GM23248 (cell line): Measurements from ENCODE around the gene ACKR3. TPM values are rescaled to one million over a fixed set of nuclear protein-coding genes. Genes with fewer than 3 reads are reported as not detected.

ENCODE experiments used
- DNase-seq: peaks from one replicate; pipeline ENCODE4 v3.0.0-alpha.2; 2015
- H2AFZ ChIP-seq: fragments of 200-600 bp; sonication (generic); 2 replicates; pipeline ENCODE4 v1.6.1; 2016; ENCODE audit warnings: antibody characterized with exemption
- H3F3A ChIP-seq: fragments of 200-600 bp; sonication (generic); 2 replicates; pipeline ENCODE4 v1.6.1; 2016; ENCODE audit warnings: mild to moderate bottlenecking, antibody characterized with exemption, mixed run types; ENCODE audit not compliant: insufficient read depth
- H3K27ac ChIP-seq: fragments of 200-600 bp; sonication (generic); 2 replicates; pipeline ENCODE4 v1.5.1; 2016; ENCODE audit warnings: mild to moderate bottlenecking
- H3K27me3 ChIP-seq: fragments of 200-600 bp; sonication (generic); replicated peaks from 2 replicates; pipeline ENCODE4 v1.6.1; 2016; ENCODE audit warnings: mild to moderate bottlenecking; ENCODE audit not compliant: insufficient read depth
- H3K36me3 ChIP-seq: fragments of 200-600 bp; sonication (generic); 2 replicates; pipeline ENCODE4 v1.6.1; 2016; ENCODE audit warnings: low read depth, mild to moderate bottlenecking
- H3K4me1 ChIP-seq: fragments of 200-600 bp; sonication (generic); 2 replicates; pipeline ENCODE4 v1.6.1; 2016; ENCODE audit warnings: mild to moderate bottlenecking; ENCODE audit not compliant: insufficient read depth
- H3K4me2 ChIP-seq: fragments of 200-600 bp; sonication (generic); one replicate; pipeline ENCODE4 v1.6.1; 2016; ENCODE audit warnings: mild to moderate bottlenecking; ENCODE audit not compliant: unreplicated experiment
- H3K4me3 ChIP-seq: fragments of 200-600 bp; sonication (generic); 2 replicates; pipeline ENCODE4 v1.5.1; 2016; ENCODE audit warnings: mild to moderate bottlenecking
- H3K79me2 ChIP-seq: fragments of 200-600 bp; sonication (generic); 2 replicates; pipeline ENCODE4 v1.6.1; 2016; ENCODE audit warnings: mild to moderate bottlenecking; ENCODE audit not compliant: insufficient read depth
- H3K9ac ChIP-seq: fragments of 200-600 bp; sonication (generic); 2 replicates; pipeline ENCODE4 v1.6.1; 2016; ENCODE audit warnings: mild to moderate bottlenecking
- H3K9me2 ChIP-seq: fragments of 200-600 bp; sonication (generic); 2 replicates; pipeline ENCODE4 v1.6.1; 2016; ENCODE audit warnings: mixed run types, mild to moderate bottlenecking, moderate library complexity; ENCODE audit not compliant: insufficient read depth
- H3K9me3 ChIP-seq: fragments of 200-600 bp; sonication (generic); one replicate; pipeline ENCODE4 v1.6.1; 2017; ENCODE audit warnings: low read depth
- H4K20me1 ChIP-seq: fragments of 200-600 bp; sonication (generic); 2 replicates; pipeline ENCODE4 v1.6.0; 2016; ENCODE audit not compliant: insufficient read depth
- EZH2 ChIP-seq: fragments of 200-600 bp; sonication (generic); IDR thresholded peaks from 2 replicates; pipeline ENCODE4 v1.6.1; 2018; ENCODE audit warnings: antibody characterized with exemption, mild to moderate bottlenecking; ENCODE audit not compliant: insufficient read depth, poor library complexity, severe bottlenecking
- EZH2phosphoT487 ChIP-seq: fragments of 200-600 bp; sonication (generic); IDR thresholded peaks from 2 replicates; pipeline ENCODE4 v1.6.1; 2018; ENCODE audit warnings: antibody characterized with exemption, moderate library complexity, mild to moderate bottlenecking, low read depth; ENCODE audit not compliant: insufficient read depth
- WGBS, 2 experiments: methylation state at CpG; one replicate each; pipeline ENCODE4 v1.1.6; 2015 to 2017; ENCODE audit warnings: low lambda C conversion rate in 2 of 2, low coverage in 1 of 2; ENCODE audit errors: missing lambda C conversion rate in 2 of 2; 5-methylcytosine and 5-hydroxymethylcytosine counted together
- in situ Hi-C: fragments of 300-500 bp; cut with MboI; formaldehyde crosslinking; loops from 2 replicates; pipeline ENCODE4 v1.15.0; 2020
- polyA plus RNA-seq: library from polyadenylated mRNA; unstranded; fragments of >200 nt; fragmentation: Nextera tagmentation; extraction: Ambion mirVana; gene quantifications from 2 replicates; pipeline ENCODE4 v1.2.1, GENCODE V29; 2016
- total RNA-seq: library from RNA; depleted of rRNA; stranded (reverse); fragments of >200 nt; shearing (Covaris generic); gene quantifications from 2 replicates; pipeline ENCODE4 v1.2.3, GENCODE V29; 2014

The ACKR3 gene
- total and polyA plus RNA-seq, 2 experiments from 2014 or later, result 6.1 to 8.5 TPM

- 74 to 75% methylated on average over 10 of the region's 10 CpGs for WGBS, 2 experiments
- Histone ChIP-seq H3K9ac (no peak overlapping the region), H3K9me2 (no peaks in the 10 kb centered on the region), H4K20me1 (no peaks in the 10 kb centered on the region), H3K36me3 (no peaks in the 10 kb centered on the region), H3F3A (no peaks in the 10 kb centered on the region), H3K27me3 (peaks cover 11% of the 10 kb centered on the region), H3K9me3 (no peaks in the 10 kb centered on the region), H2AFZ (no peak overlapping the region), H3K4me1 (no peaks in the 10 kb centered on the region), H3K79me2 (no peaks in the 10 kb centered on the region), H3K4me2 (no peak overlapping the region), H3K4me3 (no peak overlapping the region), H3K27ac (no peak overlapping the region)
- in situ Hi-C loops, result no loop called here
- TF ChIP-seq EZH2phosphoT487 (no peak), EZH2 (no peak)
- DNase-seq, result no peak
Measured at GRCh38 chr2:236623816-236624215, 54.2 kb downstream of the ACKR3 start.

- Histone ChIP-seq H3K9me2 (no peaks in the 10 kb centered on the region), H2AFZ (no peak overlapping the region), H3K4me3 (no peak overlapping the region), H3K4me2 (no peak overlapping the region), H3K27ac (no peak overlapping the region), H3K4me1 (no peaks in the 10 kb centered on the region), H3F3A (no peaks in the 10 kb centered on the region), H3K27me3 (peaks cover under 1% of the 10 kb centered on the region; the same call in 1 of the 2 replicates), H3K9ac (no peak overlapping the region), H3K79me2 (no peaks in the 10 kb centered on the region), H3K9me3 (no peaks in the 10 kb centered on the region), H3K36me3 (no peaks in the 10 kb centered on the region), H4K20me1 (no peaks in the 10 kb centered on the region)
- 86 to 87% methylated on average over 8 to 10 of the region's 10 CpGs for WGBS, 2 experiments
- no peak for DNase-seq
- no peak for TF ChIP-seq EZH2
- TF ChIP-seq EZH2phosphoT487, result no peak
- in situ Hi-C loops, result no loop called here
Measured at GRCh38 chr2:236625156-236625690, 55.6 kb downstream of the ACKR3 start.

GRCh38 chr2:236626391-236627150 lies 56.9 kb downstream of the ACKR3 start:
- Histone ChIP-seq H4K20me1 (no peaks in the 10 kb centered on the region), H3K4me2 (no peak overlapping the region), H3F3A (no peaks in the 10 kb centered on the region), H3K4me1 (no peaks in the 10 kb centered on the region), H3K79me2 (no peaks in the 10 kb centered on the region), H3K36me3 (no peaks in the 10 kb centered on the region), H3K9me3 (no peaks in the 10 kb centered on the region), H2AFZ (no peak overlapping the region), H3K27ac (no peak overlapping the region), H3K27me3 (0 out of 2 replicates have a peak, but pooled peaks cover under 1% of the 10 kb centered on the region), H3K4me3 (no peak overlapping the region), H3K9me2 (no peaks in the 10 kb centered on the region), H3K9ac (no peak overlapping the region)
- 79 to 85% methylated on average over 20 of the region's 20 CpGs for WGBS, 2 experiments
- in situ Hi-C loops, result no loop called here
- no peak for DNase-seq
- TF ChIP-seq EZH2phosphoT487 (no peak), EZH2 (no peak)

- no peak for TF ChIP-seq EZH2
- TF ChIP-seq EZH2phosphoT487, result no peak
- in situ Hi-C loops, result no loop called here
- Histone ChIP-seq H3K4me2 (no peak overlapping the region), H2AFZ (no peak overlapping the region), H4K20me1 (no peaks in the 10 kb centered on the region), H3K27me3 (0 out of 2 replicates have a peak, but pooled peaks cover 6% of the 10 kb centered on the region), H3K36me3 (no peaks in the 10 kb centered on the region), H3K4me1 (no peaks in the 10 kb centered on the region), H3K9me3 (no peaks in the 10 kb centered on the region), H3K9ac (no peak overlapping the region), H3K9me2 (no peaks in the 10 kb centered on the region), H3K27ac (no peak overlapping the region), H3F3A (no peaks in the 10 kb centered on the region), H3K4me3 (no peak overlapping the region), H3K79me2 (no peaks in the 10 kb centered on the region)
- no peak for DNase-seq
- WGBS, 2 experiments, result 85 to 91% methylated on average over 11 of the region's 11 CpGs
Measured at GRCh38 chr2:236627193-236627592, 57.6 kb downstream of the ACKR3 start.
